C4-2B (cell line): Measurements from ENCODE around the gene TMEM121.

Experiments used
- CTCF ChIP-seq: fragments of 450-650 bp; conservative IDR thresholded peaks from 2 replicates; pipeline ENCODE4 v1.5.1; 2017; ENCODE audit warnings: mild to moderate bottlenecking
- ZFX ChIP-seq: fragments of 450-650 bp; IDR thresholded peaks from 2 replicates; pipeline ENCODE4 v1.6.1; 2017

GRCh38 chr14:105479431-105480158 is 46.8 kb upstream of the TMEM121 start:
- TF ChIP-seq CTCF: no peak
- no peak for TF ChIP-seq ZFX
